HG03439 (cell line): ENCODE results near the gene DNAJC1.
"Not testable (repeated sequence)": the region's sequence is repeated elsewhere in the genome, so short reads cannot be mapped to it uniquely, and the experiment has no call there.

Experiments used
- ATAC-seq: cut with Tn5 transposase; IDR thresholded peaks from one replicate; pipeline ENCODE4 v1.9.1; 2021; ENCODE audit warnings: mild to moderate bottlenecking, moderate library complexity; ENCODE audit not compliant: unreplicated experiment

The DNAJC1 gene

GRCh38 chr10:21834574-21834973, 169.0 kb downstream of the DNAJC1 start:
- ATAC-seq: not testable (repeated sequence)

GRCh38 chr10:21832821-21833130, 170.8 kb downstream of the DNAJC1 start:
- ATAC-seq: no peak

- no peak for ATAC-seq
Observed at GRCh38 chr10:21831986-21832820, 171.3 kb downstream of the DNAJC1 start.

GRCh38 chr10:21830037-21830436, 173.5 kb downstream of the DNAJC1 start:
- ATAC-seq: no peak

GRCh38 chr10:21827308-21827707, 176.2 kb downstream of the DNAJC1 start:
- ATAC-seq: no peak

- ATAC-seq: no peak
Observed at GRCh38 chr10:21826725-21827124, 176.8 kb downstream of the DNAJC1 start.

GRCh38 chr10:21825345-21825744, 178.2 kb downstream of the DNAJC1 start:
- ATAC-seq: no peak

GRCh38 chr10:21824409-21824808, 179.1 kb downstream of the DNAJC1 start:
- no peak for ATAC-seq

GRCh38 chr10:21823617-21824016, 179.9 kb downstream of the DNAJC1 start:
- ATAC-seq: no peak

- not testable (repeated sequence) for ATAC-seq
Observed at GRCh38 chr10:21822273-21822672, 181.3 kb downstream of the DNAJC1 start.

- no peak for ATAC-seq
Observed at GRCh38 chr10:21820952-21821351, 182.6 kb downstream of the DNAJC1 start.

GRCh38 chr10:21818416-21818815, 185.1 kb downstream of the DNAJC1 start:
- ATAC-seq: not testable (repeated sequence)

- no peak for ATAC-seq
Observed at GRCh38 chr10:21814866-21815265, 188.7 kb downstream of the DNAJC1 start.

- ATAC-seq: no peak
Observed at GRCh38 chr10:21813946-21814345, 189.6 kb downstream of the DNAJC1 start.

- no peak for ATAC-seq
Observed at GRCh38 chr10:21811245-21811585, 192.3 kb downstream of the DNAJC1 start.

- ATAC-seq: no peak
Observed at GRCh38 chr10:21810582-21811244, 192.8 kb downstream of the DNAJC1 start.

- ATAC-seq: no peak
Observed at GRCh38 chr10:21808550-21808949, 195.0 kb downstream of the DNAJC1 start.

- no peak for ATAC-seq
Observed at GRCh38 chr10:21807180-21807579, 196.3 kb downstream of the DNAJC1 start.

GRCh38 chr10:21803374-21803773, 200.2 kb downstream of the DNAJC1 start:
- no peak for ATAC-seq

GRCh38 chr10:21801609-21802008, 201.9 kb downstream of the DNAJC1 start:
- no peak for ATAC-seq

- ATAC-seq: no peak
Observed at GRCh38 chr10:21797984-21798765, 205.4 kb downstream of the DNAJC1 start.

GRCh38 chr10:21797533-21797932, 206.0 kb downstream of the DNAJC1 start:
- ATAC-seq: no peak
